Panc1 (cell line): ENCODE results near the gene SPAG5.

ENCODE experiments used
- REST ChIP-seq, 2 experiments: IDR thresholded peaks; 2 replicates each; pipeline ENCODE4 v1.6.1; 2011 to 2012; ENCODE audit warnings: low read depth in 2 of 2, control low read depth in 1 of 2, low read length in 1 of 2, mild to moderate bottlenecking in 1 of 2, moderate library complexity in 1 of 2; ENCODE audit not compliant: insufficient read depth in 1 of 2
- TF ChIP-seq, protein P1 (sequence below): fragments of 450-650 bp; IDR thresholded peaks from 2 replicates; pipeline ENCODE4 v1.5.1; 2017; ENCODE audit warnings: mild to moderate bottlenecking

DNA sequence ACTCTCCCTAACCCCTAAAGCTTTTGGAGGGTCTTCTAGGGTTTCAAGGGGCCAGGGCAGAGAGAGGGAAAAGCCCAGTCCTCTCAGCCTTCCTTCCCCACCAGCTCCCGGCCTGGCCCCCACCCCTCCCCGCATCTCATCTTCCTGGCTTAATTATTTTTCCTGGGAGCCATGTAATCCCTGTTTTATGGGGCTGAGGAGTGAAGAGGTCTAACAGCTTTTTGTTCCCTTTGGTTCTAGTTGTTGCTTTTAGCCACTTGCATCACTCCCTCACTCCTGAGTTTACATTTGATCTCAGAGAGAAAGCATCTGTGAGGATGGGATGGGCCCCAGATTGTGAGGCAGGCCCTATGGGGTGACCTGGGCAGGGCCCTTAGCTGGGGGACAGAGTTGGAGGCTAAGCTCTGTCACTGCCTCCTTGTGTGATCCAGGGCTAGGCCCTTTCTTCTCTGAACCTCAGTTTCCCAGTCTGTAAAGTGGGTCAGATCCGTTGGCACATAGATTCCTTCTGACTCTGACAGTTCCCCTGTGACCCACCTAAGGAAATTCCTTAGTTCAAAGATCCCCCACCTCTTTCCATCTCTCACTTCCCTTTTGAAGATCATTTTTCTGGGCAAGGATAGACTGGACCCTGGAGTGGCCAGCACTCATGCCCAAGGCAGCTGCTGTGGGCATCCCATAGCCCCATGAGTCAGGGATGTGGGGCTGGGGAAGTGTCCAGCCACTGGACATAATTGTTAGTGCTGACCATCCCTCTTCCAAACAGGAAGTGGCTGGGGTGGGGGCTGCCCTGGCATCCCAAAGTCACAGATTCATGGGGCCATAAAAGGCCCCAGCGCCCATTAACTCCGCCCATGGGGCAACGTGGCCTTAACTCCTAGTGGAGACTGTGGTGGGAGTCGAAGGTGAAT, 66.5 kb downstream of the SPAG5 start:
- TF ChIP-seq, protein P1, sequence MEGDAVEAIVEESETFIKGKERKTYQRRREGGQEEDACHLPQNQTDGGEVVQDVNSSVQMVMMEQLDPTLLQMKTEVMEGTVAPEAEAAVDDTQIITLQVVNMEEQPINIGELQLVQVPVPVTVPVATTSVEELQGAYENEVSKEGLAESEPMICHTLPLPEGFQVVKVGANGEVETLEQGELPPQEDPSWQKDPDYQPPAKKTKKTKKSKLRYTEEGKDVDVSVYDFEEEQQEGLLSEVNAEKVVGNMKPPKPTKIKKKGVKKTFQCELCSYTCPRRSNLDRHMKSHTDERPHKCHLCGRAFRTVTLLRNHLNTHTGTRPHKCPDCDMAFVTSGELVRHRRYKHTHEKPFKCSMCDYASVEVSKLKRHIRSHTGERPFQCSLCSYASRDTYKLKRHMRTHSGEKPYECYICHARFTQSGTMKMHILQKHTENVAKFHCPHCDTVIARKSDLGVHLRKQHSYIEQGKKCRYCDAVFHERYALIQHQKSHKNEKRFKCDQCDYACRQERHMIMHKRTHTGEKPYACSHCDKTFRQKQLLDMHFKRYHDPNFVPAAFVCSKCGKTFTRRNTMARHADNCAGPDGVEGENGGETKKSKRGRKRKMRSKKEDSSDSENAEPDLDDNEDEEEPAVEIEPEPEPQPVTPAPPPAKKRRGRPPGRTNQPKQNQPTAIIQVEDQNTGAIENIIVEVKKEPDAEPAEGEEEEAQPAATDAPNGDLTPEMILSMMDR = no peak
- no peak for TF ChIP-seq REST (IDR thresholded peaks at IDR 0.05; ENCODE audit: insufficient read depth in 1 of 2, low read depth in 2 of 2, low read length in 1 of 2)
